A172 (cell line): Measurements from ENCODE around the gene PIK3R5. TPM values are rescaled to one million over a fixed set of nuclear protein-coding genes. Genes with fewer than 3 reads are reported as not detected.

Experiments
- DNase-seq: peaks from one replicate; pipeline ENCODE4 v3.0.0-alpha.2; 2015; ENCODE audit warnings: low spot score
- total RNA-seq: library from RNA; depleted of rRNA; stranded (reverse); fragments of >200 nt; shearing (Covaris generic); gene quantifications from 2 replicates; pipeline ENCODE4 v1.2.3, GENCODE V29; 2014

PIK3R5 gene
- total RNA-seq, 1 experiment from 2014 or later = not detected

DNA sequence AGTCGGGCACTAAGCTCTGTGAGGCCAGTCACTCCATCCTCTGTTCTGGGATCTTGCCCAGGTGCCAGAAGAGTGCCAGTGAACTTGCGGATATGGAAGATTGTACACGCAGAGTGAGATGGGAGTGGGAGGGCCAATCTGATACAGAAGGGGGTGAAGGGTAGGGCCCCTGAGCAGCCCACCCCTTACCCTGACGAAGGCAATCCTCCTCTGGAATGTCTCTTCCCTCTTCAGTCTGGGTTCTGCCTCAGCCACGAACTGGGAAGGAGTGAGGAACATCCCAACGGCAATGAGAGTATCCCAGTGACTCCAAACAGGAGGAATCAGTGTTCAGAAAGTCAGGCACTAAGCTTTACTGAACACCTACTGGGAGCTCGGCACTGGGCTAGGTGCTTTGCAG lies 86.1 kb downstream of the PIK3R5 start:
- DNase-seq = no peak

GRCh38 chr17:8877984-8878383 lies 87.5 kb downstream of the PIK3R5 start:
- DNase-seq = no peak

DNA sequence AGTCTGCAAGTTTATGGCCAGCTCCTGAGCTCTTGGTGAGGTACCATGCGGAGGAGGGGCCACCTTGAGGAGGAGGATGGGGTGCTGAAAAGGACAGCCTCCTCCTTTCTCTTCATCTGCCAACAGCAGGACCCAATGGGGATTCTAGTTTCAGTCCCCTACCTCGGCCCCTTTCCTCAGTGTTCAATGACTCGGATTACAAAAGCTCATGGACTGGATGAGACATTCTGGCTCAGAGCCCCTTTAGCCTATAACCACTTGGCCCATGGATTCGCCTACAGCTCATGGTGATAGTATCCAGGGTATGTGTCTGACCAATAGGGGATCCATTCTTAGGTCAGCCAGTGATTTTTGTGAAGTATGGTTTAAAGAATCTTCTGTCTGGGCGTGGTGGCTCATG lies 89.5 kb downstream of the PIK3R5 start:
- no peak for DNase-seq

- DNase-seq = no peak
These were observed 90.1 kb downstream of the PIK3R5 start for GRCh38 chr17:8875436-8875835.

DNA sequence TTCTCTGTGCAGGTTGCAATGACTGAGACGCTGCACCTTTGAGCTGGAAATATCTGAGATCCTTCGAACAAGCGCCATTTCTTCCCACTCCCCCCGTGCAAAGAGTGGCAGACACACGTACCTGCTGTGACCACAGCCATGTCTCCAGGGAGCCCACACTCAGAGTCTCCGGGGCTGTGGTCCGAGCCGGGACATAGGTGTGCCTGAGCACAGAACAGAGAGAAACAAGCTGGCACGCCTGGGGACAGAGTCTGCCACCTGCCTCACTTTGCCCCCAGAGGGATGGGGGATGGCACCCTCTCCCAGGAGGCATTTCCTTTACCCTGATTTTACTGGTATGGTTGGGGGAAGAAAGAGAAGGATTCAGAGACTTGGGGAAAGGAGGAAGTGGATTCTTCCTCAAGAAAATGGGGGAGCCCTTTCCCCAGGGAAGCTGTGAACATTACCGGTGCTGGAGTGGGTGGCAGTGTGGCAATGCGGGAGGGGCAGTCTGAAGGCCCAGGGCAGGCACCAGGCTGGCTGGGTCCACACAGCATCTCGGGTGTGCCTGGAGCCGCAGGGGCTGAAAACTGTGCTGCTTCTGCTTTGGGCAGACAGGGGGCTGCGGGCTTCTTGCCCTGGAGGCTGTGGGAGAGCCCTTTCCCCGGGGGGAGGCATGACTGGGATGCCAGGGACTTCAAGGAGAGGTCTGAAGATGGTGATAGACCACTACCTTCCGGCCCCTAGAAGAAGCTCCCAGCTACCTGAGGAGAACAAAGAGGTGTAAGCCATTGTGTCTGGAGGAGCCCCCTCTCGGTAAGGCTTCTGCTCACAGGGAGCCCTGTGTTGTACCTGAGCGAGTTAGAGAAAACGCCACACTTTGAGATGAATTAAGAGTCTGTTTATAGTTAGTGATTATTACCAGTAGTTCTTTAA lies 91.4 kb downstream of the PIK3R5 start:
- no peak for DNase-seq

GRCh38 chr17:8872705-8873435 lies 92.6 kb downstream of the PIK3R5 start:
- DNase-seq = no peak

DNA sequence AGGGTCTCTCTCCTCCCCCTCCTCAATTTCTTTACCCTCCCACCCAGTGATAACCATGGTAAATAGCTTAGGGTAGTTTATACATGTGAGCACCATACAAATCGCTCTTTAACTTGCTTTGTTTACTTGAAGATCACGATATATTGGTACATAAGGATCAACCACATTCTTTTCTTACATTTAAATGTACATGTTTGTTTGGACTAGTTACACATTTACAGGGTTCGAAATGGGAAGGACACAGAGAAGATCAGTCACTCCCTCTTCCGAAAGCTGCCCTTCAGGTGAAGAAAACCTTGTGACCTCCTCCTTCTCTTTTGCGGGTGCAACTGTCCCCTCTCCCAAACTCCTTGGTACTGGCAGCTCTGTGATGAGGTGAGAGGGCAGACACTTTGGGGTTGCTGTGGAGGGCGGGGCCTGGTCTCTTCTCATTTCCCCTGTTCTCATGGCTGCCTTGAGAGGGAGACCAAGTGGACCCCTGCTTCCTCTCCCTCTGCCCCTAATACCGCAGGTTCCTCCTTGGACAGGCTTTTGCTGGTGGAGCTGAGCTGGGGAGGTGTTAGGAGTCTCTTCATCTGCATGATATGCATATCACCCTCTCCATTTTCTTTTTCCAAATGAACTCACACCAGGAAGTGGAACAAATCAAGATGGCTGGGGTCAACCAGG lies 93.3 kb downstream of the PIK3R5 start:
- no peak for DNase-seq

GRCh38 chr17:8871081-8871581 lies 94.4 kb downstream of the PIK3R5 start:
- DNase-seq = no peak

DNA sequence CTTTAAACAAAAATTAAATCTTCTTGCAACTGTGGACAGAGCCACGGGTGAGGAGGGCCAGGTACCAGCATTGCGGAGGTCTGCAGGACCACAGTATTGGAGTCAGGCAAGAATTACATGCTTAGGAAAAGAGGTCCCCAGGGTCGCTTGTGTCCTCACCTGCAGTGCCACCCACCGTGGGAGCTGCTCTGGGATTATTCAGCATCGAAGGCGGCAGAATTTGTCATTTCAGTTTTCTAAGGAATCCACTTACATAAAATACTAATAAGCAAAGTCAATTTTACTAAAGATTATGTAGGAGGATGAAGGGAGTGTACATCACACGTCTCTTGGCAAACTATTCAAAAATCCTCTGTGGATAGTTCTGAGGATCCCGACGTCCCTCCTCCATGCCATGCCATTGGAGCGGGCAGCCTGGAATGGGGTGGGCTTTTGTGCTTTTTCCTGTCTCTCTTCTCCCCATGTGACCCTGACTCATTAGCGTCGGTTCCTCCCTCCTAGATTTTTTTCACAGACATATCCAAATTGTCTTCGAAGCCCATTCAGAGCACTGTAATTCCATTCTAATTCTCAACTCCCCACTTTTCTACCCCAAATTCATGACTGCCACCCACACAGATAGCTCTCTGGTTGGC lies 95.0 kb downstream of the PIK3R5 start:
- no peak for DNase-seq

GRCh38 chr17:8869114-8869815 lies 96.2 kb downstream of the PIK3R5 start:
- no peak for DNase-seq

DNA sequence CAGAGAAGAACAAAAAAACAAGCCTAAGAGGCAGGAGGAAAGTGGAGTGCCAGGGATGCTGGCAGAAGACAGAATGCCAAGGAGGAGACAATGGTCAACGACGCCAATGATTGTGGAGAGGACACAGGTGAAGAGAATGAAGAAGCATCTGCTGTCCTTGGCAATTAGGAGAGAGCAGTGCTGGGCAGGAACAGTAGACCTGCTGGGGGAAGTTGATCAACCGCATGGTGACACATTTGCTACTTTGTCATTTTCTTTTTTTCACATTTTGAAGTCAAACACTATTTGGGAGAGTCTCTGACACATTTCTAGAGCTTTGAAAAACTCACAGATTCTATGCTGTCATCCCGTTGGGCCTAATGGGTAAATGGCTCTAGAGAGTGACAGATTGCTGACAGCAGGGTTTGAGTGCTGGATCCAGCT lies 97.0 kb downstream of the PIK3R5 start:
- DNase-seq = no peak

DNA sequence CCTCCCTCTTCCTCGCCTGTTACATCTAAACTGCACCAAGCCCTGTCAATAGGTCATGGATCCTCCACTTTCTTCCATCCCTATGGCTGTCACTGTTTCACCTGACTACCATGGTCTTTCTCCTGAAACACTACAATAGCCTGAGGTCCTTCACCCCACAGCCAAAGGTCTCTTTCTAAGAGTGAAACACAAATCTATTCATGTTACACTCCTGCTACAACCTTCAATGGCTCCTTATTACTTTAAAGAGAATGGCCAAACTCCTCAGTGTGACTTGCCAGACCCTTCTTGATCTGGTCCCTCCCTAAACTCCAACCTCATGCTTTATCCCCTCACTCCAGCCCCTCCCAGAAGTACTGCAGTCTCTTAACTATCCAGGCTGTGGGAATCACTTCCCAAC lies 97.4 kb downstream of the PIK3R5 start:
- DNase-seq = no peak

DNA sequence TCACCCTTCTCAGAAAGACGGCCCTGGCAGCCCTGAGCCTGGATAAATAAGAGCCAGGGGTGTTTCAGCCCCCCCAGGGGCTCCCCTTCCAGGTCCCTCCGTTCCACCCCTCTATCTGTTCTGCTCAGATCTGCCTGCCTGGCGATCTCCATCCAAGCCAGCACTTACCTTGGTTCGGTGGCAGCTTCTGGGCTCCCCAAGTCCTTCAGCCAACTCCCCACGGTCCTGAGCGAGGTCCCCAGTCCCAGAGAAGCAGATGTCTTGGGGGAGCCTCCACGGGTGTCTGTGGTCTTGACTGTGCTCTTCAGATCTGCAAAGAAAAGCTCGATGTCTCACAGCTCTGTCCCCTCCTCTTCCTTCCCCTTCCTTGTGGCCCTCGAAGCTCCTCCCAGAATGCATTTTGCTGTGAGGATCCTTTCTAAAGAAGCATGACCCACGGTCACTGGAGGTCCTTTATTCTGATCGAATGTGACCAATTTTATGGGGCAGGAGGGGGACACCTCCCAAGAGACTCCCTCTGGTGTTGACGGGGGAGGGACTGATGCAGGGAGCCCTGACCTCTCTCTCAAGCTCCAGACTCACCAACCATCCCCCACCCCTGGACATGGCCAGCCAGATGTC lies 98.0 kb downstream of the PIK3R5 start, which contains the start of gene PIK3R6:
Gene PIK3R6 (minus strand): TSS at position 314 of the 621 bp plus-strand sequence. CDS start 17,880 bp downstream, outside the sequence.
- no peak for DNase-seq

GRCh38 chr17:8865811-8866210 lies 99.7 kb downstream of the PIK3R5 start:
- DNase-seq = no peak

DNA sequence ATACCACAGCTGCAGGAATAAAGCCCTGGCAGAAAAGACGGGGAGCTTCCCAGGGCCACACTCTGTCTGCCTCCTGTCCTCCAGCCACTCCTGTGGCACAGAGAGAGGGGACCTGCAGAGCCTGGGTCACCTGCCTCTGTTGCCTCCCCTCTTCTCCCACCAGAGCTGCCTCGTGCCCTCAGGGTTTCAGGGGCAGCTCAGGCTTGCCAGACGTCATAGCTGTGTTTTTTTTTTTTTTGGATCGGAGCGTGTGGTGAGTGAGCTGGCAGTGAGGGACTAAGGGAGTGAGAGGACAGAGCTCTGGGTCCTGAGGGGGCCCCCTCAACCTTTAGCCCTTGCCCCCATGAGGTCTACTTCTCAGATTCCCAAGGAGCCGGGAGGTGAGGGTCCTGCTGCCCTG lies 100.1 kb downstream of the PIK3R5 start:
- DNase-seq = no peak

DNA sequence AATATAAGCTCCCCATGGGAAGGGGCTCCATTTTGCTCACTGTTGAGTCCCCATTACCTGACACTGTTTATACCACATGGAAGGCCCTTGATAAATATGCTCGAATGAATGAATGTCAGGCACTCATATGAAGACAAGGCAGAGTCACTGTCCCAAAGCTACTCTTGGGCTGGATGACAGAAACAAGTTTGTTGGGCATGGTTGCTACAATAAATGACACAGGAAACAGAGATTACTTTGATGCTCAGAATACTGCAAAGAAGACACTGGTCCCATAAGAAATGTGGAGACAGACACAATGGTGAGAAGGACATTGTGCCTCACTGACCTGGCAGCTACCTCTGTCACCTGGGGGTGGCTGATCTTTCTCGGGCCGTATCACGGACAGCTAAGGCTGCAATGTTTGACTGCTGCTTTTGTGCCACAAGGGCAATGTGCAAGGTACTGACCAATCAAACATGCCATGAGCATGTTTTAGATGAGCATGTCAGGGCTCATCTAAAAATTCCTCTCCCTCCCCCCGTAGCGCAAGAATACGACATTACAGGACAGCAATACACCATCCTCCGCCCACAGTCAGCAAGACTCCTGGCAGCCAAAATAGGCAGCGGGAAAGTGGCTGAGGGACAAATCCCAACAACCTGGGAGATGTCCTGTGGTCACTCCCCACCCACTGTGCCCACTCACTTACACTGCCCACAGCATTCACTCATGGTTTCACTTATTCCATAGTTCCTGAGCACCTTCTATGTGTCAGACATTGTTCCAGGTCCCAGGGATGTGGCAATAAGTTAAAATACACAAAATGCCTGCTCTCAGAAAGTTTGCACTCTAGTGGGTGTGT lies 103.1 kb downstream of the PIK3R5 start:
- DNase-seq = no peak

- DNase-seq = no peak
These were observed 103.9 kb downstream of the PIK3R5 start for GRCh38 chr17:8861495-8862181.

GRCh38 chr17:8859804-8860430 lies 105.6 kb downstream of the PIK3R5 start:
- no peak for DNase-seq
